GM19463 (cell line): ENCODE measurements around the gene LMNA.
"Not testable (repeated sequence)": the region's sequence is repeated elsewhere in the genome, so short reads cannot be mapped to it uniquely, and the experiment has no call there.

Experiments used
- ATAC-seq: cut with Tn5 transposase; IDR thresholded peaks from one replicate; pipeline ENCODE4 v1.9.1; 2021; ENCODE audit warnings: mild to moderate bottlenecking, moderate library complexity; ENCODE audit not compliant: unreplicated experiment

LMNA gene

DNA sequence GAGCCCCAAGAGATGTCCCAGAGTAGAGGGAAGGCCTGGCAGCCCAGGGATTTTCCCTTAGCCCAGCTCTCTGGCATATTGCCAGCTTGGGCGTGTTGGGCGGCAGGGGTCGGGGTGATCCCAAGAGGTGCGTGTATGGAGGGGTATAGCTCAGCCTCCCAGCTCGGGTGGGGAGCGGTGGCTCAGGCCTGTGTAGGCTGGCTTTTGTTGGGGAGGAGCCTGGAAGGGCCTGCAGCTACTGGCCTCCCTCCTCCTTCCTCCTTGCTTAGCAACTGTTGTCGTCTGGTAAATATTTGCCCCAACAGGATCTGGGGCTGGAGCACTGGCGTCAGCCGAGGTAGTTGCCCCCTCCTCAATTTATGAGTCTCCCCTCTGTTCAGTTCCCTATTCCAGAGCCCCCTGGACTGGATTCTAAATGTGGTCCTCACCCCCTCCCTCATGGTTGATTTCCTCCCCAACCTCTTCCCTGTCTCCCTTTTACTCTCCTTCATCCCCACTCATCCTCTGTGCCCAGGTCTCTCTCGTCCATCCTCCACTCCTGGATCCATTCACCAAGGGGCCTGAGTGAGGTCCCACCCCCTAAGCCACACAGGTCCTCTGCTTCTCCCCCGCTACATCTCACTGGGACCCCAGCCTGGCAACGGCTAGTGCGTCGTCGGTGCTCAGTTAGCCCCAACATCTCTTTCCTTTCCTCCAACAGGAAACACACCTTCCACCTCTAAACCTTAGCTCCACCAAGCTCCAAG, 10.3 kb upstream of the LMNA start:
- ATAC-seq: no peak

DNA sequence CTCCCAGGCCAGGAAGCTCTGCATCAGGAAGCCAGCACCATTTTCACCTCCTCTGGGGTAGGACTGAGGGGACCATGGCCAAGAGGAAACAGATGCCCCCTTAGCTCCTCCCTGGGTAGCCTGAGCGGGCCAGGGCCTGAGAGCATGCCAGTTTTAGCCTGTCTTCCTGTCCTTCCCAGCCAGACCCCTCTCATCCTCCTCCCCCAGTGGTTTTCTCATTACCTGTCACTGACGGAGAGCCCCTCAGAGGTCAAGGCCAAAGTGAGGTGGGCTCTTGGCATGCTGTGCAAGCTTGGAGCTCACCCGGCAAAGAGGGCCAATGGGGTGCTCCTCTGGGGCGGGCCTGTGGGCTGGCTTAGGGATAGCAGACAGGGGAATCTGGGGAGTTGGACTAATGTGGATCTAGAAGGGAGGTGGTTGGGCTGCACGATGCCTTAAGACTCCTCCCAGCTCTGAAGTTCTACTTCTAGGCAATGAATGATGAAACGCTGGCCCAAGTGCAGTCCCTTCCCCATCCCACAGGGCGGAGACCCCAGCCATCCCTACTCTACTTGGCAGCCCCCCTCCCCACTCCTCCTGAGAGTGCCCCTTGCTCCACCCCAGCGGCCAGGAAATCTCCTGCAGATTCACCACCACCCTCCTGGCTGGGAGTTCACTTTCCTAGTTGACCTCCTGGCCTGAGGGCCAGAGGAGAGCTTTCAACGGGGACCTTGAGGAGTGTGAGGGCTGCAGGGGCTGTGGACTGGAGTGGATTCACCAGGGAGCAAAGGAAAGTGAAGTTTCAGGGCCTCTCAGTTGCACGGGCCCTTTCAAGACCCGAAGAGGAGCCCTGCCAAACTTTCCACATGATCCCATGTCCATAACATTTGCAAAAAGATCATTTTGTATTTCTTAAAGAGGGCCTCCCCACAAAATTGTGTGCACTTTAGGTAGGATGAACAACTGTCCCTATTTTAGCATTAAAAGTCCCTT, 9.4 kb upstream of the LMNA start:
- ATAC-seq: no peak

DNA sequence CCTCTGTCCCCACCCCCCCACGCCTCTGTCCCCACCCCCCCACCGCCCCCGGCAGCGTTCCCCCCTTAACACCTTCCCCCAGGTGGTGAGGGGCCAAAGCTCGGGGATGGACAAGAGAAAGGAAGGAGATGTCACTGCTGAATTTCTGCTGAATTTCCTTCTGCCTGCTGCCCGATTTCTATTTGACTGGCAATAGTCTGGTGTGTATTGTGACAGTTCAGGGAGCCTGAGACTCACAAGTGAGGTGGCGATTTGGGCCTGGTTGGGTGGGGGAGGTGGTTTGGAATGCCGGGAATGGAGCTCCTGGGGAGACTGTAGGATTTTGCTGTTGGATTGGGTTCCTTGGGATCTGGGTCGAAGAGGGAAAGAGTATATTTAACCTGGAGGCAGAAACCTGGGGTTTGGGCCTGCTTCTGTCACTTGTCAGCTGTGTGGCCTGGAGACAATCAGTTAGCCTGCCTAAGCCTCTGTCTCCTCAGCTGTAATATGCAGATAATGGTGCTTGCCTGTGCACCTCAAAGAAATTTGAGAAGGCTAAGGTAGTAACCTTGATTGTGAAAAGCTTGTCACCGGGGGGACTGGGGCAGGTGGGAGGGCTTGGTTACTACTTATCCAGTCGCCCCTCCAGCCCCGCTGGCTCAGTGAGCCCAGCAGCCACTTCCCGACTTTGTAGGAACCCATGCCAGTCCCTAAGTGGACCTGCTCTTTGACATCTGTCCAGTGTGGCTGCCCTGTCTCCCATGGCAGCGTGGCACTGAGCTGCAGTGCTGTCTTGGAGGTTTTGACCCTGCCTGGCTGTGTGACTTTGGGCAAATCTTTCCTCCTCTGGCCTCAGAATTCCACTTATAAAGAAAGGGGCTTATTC, 7.7 kb upstream of the LMNA start:
- no peak for ATAC-seq

DNA sequence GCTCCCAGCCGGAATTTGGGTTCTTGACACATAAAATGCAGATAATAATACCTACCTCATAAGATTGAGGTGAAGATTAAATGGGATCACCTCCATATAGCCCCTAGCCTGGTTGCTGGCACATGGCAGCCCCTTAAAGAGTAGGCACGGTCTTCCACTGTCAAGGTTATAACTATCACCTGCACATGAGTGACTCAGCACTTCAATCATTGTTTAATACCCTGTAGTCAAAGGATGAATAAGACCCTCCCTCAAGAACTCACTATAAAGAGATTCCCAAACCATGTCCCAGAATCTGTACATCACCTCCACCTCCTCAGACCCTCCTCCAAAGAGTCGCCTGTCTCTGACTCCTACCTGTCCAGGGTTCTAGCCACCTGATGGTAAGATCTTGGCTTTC, 6.5 kb upstream of the LMNA start:
- ATAC-seq: no peak

DNA sequence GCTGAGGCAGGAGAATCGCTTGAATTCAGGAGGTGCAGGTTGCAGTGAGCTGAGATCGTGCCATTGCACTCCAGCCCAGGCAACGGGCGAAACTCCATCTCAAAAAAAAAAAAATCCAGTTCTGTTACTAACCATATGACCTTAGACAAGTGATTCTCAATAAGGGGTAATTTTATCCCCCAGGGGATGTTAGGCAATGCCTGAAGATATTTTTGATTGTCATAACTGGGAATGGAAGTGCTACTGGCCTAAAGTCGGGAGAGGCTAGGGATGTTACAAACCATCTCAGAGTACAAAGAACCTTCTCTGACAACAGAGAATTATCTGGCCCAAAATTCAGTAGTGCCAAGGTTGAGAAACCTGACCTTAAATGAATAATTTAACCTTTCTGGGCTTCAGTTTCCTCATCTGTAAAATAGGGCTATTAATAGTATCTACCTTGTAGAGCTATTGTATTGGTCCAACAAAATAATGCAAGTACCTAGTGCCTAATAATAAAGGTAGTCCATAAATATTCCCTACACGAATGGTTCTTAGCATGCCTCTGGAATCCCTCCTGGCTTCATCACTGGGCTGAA, 5.8 kb upstream of the LMNA start:
- no peak for ATAC-seq

DNA sequence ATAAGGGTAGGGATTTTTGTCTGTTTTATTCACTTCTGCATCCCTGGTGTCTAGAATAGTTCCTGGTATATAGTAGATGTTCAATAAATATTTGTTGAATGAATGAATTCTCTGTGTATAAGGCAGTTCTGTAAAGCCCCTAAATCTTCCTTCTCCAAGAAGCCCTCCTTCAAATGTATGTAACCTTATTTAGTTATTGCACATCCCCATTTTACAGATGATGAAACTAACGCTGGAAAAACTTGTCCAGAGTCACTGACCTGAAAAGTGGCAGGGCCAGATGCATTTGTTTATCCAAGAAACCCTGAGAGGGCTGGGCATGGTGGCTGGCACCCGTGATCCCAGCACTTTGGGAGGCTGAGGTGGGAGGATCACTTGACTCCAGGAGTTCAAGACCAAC, 4.3 kb upstream of the LMNA start:
- no peak for ATAC-seq

DNA sequence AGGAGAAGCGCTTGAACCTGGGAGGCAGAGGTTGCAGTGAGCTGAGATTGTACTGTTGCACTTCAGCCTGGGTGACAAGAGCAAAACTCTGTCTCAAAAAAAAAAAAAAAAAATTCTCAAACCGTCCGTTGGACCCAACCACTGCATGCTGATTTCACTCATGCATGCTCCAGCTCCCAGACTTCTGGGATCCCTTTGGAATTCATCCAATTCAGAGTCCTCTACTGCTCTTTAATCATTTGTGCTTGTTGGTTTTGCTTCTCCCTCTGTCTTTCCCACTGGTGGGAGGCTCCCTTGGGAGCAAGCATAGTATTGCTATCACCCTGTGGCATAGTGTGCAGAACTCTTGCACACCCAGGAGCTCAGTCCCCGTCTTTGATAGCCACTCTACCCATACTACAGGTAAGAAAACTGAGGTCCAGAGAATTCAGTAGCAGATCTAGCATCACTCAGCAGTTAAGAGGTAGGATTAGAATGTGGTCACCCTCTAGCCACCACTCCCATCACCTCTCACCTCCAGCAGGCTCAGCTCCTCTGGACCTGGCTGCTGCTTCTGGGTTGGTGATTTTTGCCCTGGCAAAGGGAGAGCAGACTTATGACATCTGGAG, 3.1 kb upstream of the LMNA start:
- ATAC-seq: no peak

DNA sequence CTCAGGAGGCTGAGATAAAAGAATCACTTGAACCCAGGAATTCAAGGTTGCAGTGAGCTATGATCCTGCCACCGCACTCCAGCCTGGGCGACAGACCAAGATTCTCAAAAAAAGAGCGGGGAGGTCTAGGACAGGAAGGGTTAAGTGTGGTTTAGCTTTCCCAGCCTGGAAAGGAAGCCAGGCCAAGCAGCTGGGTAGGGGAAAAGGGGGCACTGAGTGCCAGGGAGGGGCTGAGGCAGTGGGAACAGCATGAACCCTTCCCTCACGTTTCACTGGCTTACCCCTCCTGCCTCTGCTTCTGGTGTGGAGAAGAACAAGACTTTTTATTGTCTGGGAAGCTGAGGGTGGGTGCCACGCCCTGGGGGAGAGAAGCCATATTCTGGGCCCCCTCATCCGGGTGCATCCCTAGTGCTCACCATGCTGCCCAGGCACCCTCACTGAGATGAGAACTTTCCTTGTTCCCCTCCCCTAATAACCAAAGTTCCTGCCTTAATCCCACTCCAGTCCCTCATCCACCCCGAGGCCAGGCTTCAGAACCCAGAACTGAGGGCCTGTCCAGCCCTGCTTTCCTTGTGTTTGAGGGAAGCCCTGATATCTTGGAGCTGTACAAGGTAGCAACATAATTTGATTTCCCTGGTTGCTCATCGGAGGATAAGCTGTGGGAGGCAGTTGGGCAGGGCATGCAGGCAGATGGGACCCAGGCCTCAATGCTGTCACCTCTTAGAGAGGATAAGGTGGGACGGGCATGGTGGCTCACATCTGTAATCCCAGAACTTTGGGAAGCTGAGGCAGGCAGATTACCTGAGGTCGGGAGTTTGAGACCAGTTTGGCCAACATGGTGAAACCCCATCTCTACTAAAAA, 2.0 kb upstream of the LMNA start:
- no peak for ATAC-seq

DNA sequence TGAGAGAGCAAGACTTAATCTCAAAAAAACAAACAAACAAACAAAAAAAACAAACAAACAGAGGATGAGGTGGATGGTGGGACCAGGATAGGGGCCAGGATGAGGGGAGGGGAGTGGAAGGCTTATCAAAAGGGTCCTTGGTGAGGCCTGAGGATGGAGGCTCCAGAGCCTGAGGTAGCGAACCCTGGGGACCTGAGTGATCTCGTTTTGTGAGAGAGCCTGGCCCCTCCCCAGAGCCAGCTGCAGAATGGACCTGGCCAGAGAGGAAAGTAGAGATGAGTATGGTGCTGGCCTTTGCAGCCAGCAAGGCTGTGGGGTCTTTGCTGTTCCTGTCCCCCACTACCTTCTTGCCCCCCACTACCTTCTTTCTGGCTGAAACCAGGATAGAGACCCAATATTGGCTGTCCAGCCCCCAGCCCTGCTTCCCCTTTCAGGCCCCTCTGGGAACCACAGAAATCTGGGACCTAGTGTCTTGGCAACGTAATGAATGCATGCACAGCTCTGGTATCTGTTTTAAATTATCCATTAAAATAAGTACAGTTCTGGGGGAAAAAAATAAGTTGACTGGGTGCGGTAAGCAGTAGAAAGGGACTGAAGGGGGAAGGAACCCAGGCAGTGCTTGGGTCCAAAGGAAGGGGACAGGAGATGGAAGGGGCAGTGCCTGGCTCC, 1.1 kb upstream of the LMNA start:
- ATAC-seq: no peak

DNA sequence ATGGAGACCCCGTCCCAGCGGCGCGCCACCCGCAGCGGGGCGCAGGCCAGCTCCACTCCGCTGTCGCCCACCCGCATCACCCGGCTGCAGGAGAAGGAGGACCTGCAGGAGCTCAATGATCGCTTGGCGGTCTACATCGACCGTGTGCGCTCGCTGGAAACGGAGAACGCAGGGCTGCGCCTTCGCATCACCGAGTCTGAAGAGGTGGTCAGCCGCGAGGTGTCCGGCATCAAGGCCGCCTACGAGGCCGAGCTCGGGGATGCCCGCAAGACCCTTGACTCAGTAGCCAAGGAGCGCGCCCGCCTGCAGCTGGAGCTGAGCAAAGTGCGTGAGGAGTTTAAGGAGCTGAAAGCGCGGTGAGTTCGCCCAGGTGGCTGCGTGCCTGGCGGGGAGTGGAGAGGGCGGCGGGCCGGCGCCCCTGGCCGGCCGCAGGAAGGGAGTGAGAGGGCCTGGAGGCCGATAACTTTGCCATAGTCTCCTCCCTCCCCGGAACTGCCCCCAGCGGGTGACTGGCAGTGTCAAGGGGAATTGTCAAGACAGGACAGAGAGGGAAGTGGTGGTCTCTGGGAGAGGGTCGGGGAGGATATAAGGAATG, 505 bp downstream of the LMNA start:
- ATAC-seq: no peak

DNA sequence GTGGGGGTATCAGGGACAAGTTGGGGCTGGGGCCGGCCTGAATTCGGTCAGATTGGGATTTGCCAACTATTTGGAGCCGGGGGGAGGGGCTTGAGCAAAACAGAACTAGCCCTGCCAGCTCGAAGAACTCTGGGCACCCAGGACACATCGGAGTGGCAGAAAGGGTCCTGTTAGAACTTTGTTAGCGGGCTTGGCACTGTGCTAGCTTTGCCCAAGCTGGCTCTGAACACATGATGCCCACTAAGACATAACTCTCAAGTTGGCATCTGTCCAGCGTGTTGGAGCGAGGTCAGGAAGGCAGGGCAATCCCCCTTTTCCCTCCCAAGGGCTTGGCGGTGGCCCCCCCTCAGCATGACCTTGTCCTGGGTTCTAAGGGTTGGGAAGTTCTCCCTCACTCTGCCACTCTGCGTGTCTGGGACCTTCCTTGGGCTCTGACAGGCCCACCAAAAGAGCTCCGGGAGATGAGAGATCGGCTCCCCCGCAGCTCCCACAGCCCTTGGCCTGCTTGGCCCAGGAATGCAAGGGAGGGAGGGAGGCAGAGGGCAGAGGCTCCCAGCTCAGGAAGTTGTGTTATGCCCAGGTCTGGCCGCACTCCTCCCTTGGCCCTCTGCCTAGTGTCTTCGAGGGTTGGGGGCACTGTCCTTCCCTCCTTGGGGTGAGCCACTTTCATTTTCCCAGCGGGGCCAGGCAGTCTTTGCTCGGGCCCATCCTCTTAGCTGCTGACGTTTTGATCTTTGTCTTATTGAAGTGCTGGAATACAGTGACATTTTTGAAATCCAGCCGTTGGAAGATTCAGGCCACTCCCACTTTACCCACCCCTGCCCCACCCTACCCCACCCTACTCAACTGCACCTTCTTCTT, 1.2 kb downstream of the LMNA start:
- no peak for ATAC-seq

DNA sequence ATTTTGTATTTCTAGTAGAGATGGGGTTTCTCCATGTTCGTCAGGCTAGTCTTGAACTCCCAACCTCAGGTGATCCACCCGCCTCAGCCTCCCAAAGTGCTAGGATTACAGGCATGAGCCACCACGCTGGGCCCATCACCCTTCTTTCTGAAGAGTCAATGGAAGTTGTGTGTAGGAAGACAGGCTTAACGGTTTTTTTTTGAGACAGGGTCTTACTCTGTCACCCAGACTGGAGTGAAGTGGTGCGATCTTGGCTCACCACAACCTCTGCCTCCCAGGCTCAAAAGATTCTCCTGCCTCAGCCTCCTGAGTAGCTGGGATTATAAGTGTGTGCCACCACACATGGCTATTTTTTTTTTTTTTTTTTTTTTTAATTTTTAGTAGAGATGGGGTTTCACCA, 2.2 kb downstream of the LMNA start:
- not testable (repeated sequence) for ATAC-seq

DNA sequence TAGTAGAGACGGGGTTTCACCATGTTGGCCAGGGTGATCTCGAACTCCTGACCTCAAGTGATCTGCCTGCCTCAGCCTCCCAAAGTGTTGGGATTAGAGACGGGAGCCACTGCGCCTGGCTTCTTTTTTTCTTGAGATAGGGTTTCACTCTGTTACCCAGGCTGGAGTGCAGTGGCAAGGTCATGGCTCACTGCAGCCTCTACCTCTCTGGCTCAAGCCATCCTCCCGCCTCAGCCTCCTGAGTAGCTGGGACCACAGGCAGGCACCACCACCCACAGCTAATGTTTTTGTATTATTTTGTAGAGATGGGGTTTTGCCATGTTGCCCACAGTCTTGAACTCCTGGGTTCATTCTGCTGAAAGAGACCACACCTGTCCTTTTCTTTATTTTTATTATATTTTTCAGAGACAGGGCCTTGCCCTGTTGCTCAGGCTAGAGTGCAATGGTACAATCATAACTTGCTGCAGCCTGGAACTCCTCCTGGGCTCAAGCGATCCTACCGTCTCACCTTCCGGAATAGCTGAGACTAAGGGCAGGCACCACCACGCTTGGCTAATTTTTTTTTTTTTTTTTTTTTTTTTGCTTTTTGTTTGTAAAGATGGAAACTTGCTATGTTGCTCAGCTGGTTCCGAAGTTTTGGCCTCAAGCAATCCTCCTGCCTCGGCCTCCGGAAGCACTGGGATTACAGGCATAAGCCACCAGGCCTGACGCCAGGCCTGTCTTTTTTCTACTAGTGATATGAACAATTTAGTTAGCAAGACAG, 3.1 kb downstream of the LMNA start:
- no peak for ATAC-seq

DNA sequence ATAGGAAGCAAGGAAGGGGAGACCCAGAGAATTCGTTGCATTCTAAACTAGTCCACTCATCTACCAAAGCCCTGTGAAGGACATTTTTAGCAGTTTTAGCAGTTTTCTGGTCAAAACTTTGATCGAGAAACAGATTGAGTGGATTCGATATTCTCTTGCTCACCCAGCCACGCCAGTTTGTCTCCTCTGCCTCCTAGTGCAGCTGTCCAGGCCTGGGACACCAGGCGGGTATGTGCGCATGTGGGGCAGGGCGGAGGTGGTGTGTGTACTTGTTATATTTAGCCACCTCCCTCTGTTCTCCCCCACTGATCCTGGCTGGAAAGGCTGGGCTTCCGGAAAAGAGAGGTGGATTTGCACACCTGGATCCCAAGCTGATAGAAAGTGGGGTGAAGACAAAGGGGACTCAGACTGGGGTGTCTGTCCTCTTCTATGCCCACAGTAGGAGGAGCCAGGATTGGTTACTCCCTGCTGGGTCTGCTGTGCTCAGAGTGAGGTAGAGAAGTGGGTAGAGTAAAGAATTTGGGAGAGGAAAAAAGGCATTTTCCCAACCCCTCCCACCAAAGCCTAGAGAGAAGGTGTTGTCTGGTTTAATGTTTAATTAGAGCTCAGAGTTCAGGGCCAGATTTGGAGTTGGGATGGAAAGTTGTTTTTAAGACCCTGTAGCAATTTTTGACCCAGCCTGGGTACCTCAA, 3.8 kb downstream of the LMNA start:
- no peak for ATAC-seq

DNA sequence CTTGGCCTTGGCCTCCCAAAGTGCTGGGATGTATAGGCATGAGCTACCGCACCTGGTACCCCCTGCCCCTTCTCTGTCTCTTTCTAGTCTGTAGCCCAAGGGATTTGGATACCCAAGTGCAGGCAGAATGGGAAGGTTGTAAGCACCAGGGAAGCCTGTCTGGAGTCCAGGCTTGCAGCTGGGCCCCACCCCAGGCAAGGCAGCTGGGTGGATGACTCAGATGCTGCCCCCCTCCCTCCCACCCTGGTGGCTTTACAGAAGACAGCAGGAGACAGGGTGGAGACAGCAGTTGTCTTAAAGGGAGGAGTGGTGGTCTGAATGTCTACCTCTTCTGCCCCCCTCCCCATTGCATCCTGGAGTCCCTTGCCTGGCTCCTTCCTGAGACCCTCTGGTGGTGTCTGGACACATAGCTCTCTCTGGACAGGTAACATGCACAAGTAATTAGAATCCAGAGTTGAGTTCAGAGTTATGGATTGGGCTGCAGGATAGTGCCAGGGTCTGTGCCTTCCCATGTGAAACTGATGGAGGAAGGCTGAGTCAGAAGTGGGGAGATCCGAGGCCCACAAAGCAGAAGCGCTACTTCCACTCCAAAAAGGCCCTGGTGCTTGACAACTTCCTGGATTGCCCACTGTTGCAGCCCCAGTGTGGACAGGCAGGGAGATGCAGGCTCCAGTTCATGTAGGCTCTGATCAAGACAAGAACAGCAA, 5.1 kb downstream of the LMNA start:
- ATAC-seq: no peak

DNA sequence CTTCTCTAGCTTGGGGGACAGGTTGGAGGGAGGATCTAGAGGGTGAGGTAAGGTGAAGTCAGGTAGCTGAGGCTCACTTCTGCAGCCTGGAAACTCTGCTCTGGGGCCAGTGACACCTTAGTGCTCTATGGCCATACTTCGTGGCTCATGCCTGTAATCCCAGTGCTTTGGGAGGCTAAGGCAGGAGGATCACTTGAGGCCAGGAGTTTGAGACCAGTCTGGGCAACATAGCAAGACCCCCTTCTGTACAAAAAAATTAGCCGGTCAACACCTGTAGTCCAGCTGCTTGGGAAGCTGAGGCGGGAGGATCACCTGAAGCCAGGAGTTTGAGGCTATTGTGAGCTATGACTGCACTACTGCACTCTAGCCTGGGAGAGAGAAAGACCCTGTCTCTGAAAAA, 5.8 kb downstream of the LMNA start:
- no peak for ATAC-seq
